NCI-H2196 treated with DMSO at 0.1 percent for 48 hours (cell line): ENCODE results near the gene AIFM3.
"Not testable (repeated sequence)": the region's sequence is repeated elsewhere in the genome, so short reads cannot be mapped to it uniquely, and the experiment has no call there.

Experiments used
- DNase-seq: peaks from one replicate; lab custom pipeline; 2025; ENCODE audit not compliant: unreplicated experiment; lab: John Stamatoyannopoulos, UW

Gene AIFM3

GRCh38 chr22:20966883-20967696 lies at the start of gene AIFM3:
AIFM3 (plus strand) TSS chr22:20967255; CDS start chr22:20967945, 690 bp downstream.
- no peak for DNase-seq

- no peak for DNase-seq
Observed at GRCh38 chr22:20918663-20919218, 48.3 kb upstream of the AIFM3 start.

- no peak for DNase-seq
Observed at GRCh38 chr22:20919718-20920117, 47.3 kb upstream of the AIFM3 start.

- DNase-seq, result no peak
Observed at GRCh38 chr22:20920881-20921203, 46.2 kb upstream of the AIFM3 start.

- DNase-seq, result no peak
Observed at GRCh38 chr22:20922141-20922751, 44.8 kb upstream of the AIFM3 start.

- DNase-seq, result no peak
Observed at GRCh38 chr22:20926243-20926642, 40.8 kb upstream of the AIFM3 start.

GRCh38 chr22:20927940-20928572 lies 39.0 kb upstream of the AIFM3 start:
- DNase-seq, result no peak

- DNase-seq, result no peak
Observed at GRCh38 chr22:20928573-20928967, 38.5 kb upstream of the AIFM3 start.

GRCh38 chr22:20930004-20930403 lies 37.1 kb upstream of the AIFM3 start:
- no peak for DNase-seq

GRCh38 chr22:20930435-20930834 lies 36.6 kb upstream of the AIFM3 start:
- not testable (repeated sequence) for DNase-seq

- DNase-seq, result no peak
Observed at GRCh38 chr22:20931126-20931654, 35.9 kb upstream of the AIFM3 start.

- DNase-seq, result no peak
Observed at GRCh38 chr22:20933910-20934309, 33.1 kb upstream of the AIFM3 start.

- DNase-seq, result not testable (repeated sequence)
Observed at GRCh38 chr22:20935049-20935448, 32.0 kb upstream of the AIFM3 start.

- DNase-seq, result not testable (repeated sequence)
Observed at GRCh38 chr22:20935780-20936539, 31.1 kb upstream of the AIFM3 start.

- DNase-seq, result no peak
Observed at GRCh38 chr22:20937031-20937793, 29.8 kb upstream of the AIFM3 start.

GRCh38 chr22:20937794-20938671 lies 29.0 kb upstream of the AIFM3 start:
- DNase-seq, result no peak

GRCh38 chr22:20939457-20940185 lies 27.4 kb upstream of the AIFM3 start:
- DNase-seq, result not testable (repeated sequence)

GRCh38 chr22:20940186-20940651 lies 26.8 kb upstream of the AIFM3 start:
- no peak for DNase-seq
